HL-60 (cell line): ENCODE results near the gene RNASE4.

Experiments
- DNase-seq, 2 experiments: peaks; one replicate each; pipeline ENCODE4 v3.0.0-alpha.2; 2010 to 2020; ENCODE audit warnings: low read depth in 1 of 2, low spot score in 1 of 2
- H3K27ac ChIP-seq: fragments of 250-450 bp; sonication (Bioruptor Pico); replicated peaks from 2 replicates; pipeline ENCODE4 v1.5.1; 2020; ENCODE audit warnings: mild to moderate bottlenecking, moderate library complexity
- H3K27me3 ChIP-seq: fragments of 250-450 bp; sonication (Bioruptor Pico); 2 replicates; pipeline ENCODE4 v1.5.1; 2021; ENCODE audit warnings: mild to moderate bottlenecking, moderate library complexity; ENCODE audit not compliant: insufficient read depth, poor library complexity, severe bottlenecking
- H3K4me3 ChIP-seq: replicated peaks from 2 replicates; pipeline ENCODE4 v1.5.1; 2011; ENCODE audit warnings: mild to moderate bottlenecking, control low read depth, low read length; ENCODE audit not compliant: insufficient read depth
- GABPA ChIP-seq: IDR thresholded peaks from 2 replicates; pipeline ENCODE4 v1.6.1; 2012; ENCODE audit warnings: low read depth
- POLR2AphosphoS5 ChIP-seq: IDR thresholded peaks from 2 replicates; pipeline ENCODE4 v1.6.1; 2012; ENCODE audit warnings: low read depth
- REST ChIP-seq: IDR thresholded peaks from 2 replicates; pipeline ENCODE4 v1.6.1; 2012; ENCODE audit warnings: low read depth; ENCODE audit not compliant: insufficient replicate concordance
- SPI1 ChIP-seq: IDR thresholded peaks from 2 replicates; pipeline ENCODE4 v1.6.1; 2012; ENCODE audit warnings: low read depth, mild to moderate bottlenecking, borderline replicate concordance
- TF ChIP-seq, protein P1 (sequence below): IDR thresholded peaks from one replicate; pipeline ENCODE4 v1.5.1; 2011; ENCODE audit warnings: low read length, control low read depth, inconsistent platforms; ENCODE audit not compliant: insufficient read depth

RNASE4 gene

GRCh38 chr14:20706657-20707355 is 22.4 kb downstream of the RNASE4 start:
- TF ChIP-seq, protein P1, sequence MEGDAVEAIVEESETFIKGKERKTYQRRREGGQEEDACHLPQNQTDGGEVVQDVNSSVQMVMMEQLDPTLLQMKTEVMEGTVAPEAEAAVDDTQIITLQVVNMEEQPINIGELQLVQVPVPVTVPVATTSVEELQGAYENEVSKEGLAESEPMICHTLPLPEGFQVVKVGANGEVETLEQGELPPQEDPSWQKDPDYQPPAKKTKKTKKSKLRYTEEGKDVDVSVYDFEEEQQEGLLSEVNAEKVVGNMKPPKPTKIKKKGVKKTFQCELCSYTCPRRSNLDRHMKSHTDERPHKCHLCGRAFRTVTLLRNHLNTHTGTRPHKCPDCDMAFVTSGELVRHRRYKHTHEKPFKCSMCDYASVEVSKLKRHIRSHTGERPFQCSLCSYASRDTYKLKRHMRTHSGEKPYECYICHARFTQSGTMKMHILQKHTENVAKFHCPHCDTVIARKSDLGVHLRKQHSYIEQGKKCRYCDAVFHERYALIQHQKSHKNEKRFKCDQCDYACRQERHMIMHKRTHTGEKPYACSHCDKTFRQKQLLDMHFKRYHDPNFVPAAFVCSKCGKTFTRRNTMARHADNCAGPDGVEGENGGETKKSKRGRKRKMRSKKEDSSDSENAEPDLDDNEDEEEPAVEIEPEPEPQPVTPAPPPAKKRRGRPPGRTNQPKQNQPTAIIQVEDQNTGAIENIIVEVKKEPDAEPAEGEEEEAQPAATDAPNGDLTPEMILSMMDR: no peak
- TF ChIP-seq SPI1 (no peak), REST (no peak), POLR2AphosphoS5 (no peak), GABPA (no peak)
- DNase-seq: no peak
- Histone ChIP-seq H3K27me3 (no peaks in the 10 kb centered on the region), H3K4me3 (no peak overlapping the region), H3K27ac (no peak overlapping the region)

DNA sequence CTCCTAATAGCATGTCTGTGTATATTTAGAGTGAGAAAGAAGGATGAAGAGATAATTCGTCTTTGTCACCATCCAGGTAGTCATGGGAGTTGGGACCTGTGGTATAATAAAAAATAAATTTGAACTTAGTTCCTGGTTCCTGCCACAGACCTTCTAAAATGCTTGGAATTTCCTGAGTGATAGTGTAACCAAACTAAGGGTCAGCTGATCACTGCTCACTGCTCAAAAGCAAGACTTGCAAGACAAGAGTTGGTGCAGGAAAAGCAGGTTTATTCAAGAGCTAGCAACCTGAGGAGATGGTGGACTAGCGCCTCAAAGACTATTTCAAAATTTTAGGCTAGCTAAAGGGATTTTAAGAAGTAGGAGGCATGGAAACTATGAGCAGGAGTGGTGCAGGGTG is 23.3 kb downstream of the RNASE4 start:
- no peak for DNase-seq
- TF ChIP-seq GABPA (no peak), POLR2AphosphoS5 (no peak), REST (no peak), SPI1 (no peak)
- TF ChIP-seq, protein P1: no peak
- Histone ChIP-seq H3K27me3 (no peaks in the 10 kb centered on the region), H3K4me3 (no peak overlapping the region), H3K27ac (no peak overlapping the region)

DNA sequence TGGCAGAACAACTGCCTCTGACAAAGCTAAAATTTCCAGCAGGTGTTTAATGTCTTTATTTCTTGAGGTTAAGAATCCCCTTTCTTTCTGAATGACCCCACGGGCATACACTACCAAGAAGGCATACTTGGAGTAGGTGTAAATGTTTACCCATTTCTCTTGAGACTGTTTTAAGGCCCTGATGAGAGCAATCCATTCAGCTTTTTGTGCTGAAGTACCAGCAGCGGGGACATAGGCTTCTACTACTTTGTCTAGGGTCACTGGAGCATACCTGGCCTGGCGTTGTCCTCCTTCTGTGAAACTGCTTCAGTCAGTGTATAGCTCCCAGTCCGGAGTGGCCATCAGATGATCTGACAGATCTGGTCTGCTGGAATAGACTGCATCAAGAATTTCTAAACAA is 26.9 kb downstream of the RNASE4 start:
- H3K27ac ChIP-seq: no peak overlapping the region
- H3K27me3 ChIP-seq: no peaks in the 10 kb centered on the region
- no peak for DNase-seq
- H3K4me3 ChIP-seq: no peak overlapping the region
- TF ChIP-seq GABPA (no peak), REST (no peak), POLR2AphosphoS5 (no peak), SPI1 (no peak)
- TF ChIP-seq, protein P1: no peak
